ENCODE data around the gene PDZD2.

DNA sequence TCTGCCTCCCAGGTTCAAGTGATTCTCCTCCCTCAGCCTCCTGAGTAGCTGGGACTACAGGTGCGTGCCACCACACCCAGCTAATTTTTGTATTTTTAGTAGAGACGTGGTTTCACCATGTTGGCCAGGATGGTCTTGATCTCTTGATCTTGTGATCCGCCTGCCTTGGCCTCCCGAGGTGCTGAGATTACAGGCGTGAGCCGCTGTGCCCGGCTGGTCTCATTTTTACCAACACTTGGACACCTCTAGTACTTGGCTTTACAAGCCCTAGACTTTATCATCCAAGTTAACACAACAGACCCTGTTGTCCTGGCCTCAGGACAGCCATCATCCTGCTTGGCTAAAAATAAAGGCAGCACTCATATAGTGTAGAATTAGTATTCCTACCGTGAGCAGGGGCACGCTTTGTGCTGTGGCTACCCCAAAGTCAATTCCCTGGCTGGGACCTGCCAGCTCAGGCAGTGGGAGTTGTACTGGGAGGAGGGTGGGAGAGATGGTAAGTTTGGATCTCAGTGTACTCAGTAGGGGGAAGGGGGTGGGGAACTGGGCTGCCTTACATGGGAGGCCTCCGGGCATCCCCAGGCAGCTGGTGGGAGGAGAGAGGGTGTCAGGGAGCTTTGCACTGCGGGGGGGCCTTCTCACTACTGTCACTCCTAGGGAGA lies 6.6 kb downstream of the PDZD2 start:
- TF ChIP-seq, protein P1, sequence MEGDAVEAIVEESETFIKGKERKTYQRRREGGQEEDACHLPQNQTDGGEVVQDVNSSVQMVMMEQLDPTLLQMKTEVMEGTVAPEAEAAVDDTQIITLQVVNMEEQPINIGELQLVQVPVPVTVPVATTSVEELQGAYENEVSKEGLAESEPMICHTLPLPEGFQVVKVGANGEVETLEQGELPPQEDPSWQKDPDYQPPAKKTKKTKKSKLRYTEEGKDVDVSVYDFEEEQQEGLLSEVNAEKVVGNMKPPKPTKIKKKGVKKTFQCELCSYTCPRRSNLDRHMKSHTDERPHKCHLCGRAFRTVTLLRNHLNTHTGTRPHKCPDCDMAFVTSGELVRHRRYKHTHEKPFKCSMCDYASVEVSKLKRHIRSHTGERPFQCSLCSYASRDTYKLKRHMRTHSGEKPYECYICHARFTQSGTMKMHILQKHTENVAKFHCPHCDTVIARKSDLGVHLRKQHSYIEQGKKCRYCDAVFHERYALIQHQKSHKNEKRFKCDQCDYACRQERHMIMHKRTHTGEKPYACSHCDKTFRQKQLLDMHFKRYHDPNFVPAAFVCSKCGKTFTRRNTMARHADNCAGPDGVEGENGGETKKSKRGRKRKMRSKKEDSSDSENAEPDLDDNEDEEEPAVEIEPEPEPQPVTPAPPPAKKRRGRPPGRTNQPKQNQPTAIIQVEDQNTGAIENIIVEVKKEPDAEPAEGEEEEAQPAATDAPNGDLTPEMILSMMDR (IDR thresholded peaks at IDR 0.05) = no peak
- no peak for TF ChIP-seq POLR2A (IDR thresholded peaks at IDR 0.05)

Measured in heart left ventricle (tissue), 13 donors.